GM12801 (cell line): Measurements from ENCODE around the gene MYOF.

Source experiments
- CTCF ChIP-seq: IDR thresholded peaks from one replicate; pipeline ENCODE4 v1.5.1; 2011; ENCODE audit warnings: control low read depth; ENCODE audit not compliant: insufficient read length; ENCODE audit errors: extremely low read depth

MYOF gene

DNA sequence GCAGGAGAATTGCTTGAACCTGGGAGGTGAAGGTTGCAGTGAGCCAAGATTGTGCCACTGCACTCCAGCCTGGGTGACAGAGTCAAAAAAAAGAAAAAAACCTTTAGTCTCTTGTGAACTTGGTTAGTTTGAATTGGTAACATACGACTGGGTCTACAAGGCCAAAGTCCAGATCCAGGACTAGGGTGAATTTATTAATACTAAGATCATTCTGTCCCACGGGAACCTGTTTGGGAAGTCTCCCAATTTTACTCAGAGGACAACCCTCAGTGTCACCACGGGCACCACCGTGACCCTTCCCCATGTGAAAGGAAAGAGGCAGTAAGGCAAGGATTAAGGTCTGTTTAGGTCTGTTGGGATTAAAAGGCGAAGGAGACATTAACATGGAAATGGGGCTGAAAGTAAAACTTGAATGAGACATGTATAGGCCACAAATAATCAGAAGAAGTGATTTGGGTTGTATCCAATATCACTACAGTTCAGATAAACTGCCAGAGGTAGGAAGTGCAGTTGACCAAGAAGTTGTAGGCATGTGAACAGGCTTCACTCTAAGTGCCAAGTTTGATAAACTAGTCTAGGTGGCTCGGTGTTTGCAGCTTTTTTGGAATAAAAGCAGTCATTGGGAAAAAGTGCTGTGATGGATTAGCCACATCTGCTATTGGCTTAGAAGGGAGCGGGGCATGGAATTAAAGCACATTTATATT is 30.7 kb downstream of the MYOF start:
- TF ChIP-seq CTCF: no peak

- TF ChIP-seq CTCF: no peak
Measured at GRCh38 chr10:93447970-93448369, 34.2 kb downstream of the MYOF start.

DNA sequence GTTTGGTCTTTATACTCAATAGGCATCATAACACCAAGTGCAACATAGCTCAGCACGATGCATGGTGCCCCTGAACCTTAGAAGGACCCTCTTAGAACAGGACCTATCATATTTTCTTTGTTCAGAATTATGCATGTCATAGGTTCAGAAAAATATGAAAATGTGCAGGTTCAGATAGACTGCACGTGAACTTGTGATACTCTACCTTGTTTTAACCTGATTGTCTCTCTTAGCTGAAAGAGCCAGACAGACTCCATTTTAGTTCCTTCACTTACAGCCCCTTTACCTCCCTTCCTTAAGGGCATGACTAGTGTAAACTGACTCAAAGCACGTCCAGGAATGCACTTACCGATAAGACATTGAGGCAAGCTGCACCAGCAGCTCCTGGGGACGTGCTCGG is 35.1 kb downstream of the MYOF start:
- TF ChIP-seq CTCF: no peak

- TF ChIP-seq CTCF: no peak
Measured at GRCh38 chr10:93445978-93446720, 36.0 kb downstream of the MYOF start.

DNA sequence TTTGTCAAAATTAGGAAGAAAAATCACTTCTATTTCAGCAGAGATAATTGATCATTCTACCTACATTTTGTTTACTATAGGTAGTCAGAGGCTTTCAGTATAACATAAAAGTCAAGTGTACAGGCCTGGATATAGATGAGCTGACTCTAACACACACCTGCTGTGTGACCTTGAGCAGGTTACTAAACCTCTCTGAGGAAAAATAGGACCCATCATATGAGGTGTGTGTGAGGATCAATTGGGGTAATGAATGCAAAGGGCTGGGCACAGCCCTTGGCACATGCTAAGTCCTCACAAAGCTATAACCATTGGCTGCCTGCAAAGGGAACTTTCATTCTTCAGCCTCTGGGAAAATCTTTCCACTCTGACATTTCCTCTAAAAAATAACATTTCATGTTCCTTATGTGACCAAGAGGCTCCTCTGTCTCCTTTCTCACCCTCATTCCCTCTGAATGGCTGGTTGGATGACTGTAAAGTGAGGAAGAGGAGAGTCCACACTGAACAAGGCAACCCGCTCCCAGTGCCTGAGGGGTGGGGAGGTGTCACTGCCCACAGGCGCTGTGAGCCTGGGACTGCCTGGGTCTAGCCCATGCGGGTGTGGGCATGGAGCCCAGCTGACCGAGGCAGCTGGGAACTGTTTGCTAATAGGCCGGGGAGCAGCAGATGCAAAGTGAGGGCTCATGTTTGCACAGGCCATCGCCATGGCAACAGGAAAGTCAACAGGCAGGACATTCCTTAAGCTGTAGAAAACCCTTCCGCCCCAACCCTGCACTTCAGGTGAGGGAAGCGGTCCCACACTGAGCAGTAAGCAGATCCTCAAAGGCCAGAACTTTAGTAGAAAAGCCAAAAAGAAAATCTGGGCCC is 36.8 kb downstream of the MYOF start:
- TF ChIP-seq CTCF: no peak

- TF ChIP-seq CTCF: no peak
Measured at GRCh38 chr10:93443481-93443880, 38.7 kb downstream of the MYOF start.

GRCh38 chr10:93440591-93441091 is 41.5 kb downstream of the MYOF start:
- TF ChIP-seq CTCF: no peak
